Osteoblast (primary cell): ENCODE data around the gene CXCL3. TPM values are rescaled to one million over a fixed set of nuclear protein-coding genes. Genes with fewer than 3 reads are reported as not detected.

Experiments
- DNase-seq: peaks from one replicate; pipeline ENCODE4 v3.0.0; 2011; ENCODE audit warnings: low spot score, mixed read lengths; ENCODE audit not compliant: insufficient read length; ENCODE audit errors: missing footprints
- H2AFZ ChIP-seq: 2 replicates; pipeline ENCODE4 v1.6.0; 2011; ENCODE audit warnings: mild to moderate bottlenecking, low read length
- H3K27ac ChIP-seq: 2 replicates; pipeline ENCODE4 v1.5.1; 2011; ENCODE audit warnings: mild to moderate bottlenecking, low read depth, low read length, moderate library complexity
- H3K27me3 ChIP-seq: 2 replicates; pipeline ENCODE4 v1.6.0; 2012; ENCODE audit warnings: mild to moderate bottlenecking, control low read depth, inconsistent platforms, low read length, moderate library complexity; ENCODE audit not compliant: insufficient read depth
- H3K36me3 ChIP-seq: 2 replicates; pipeline ENCODE4 v1.5.1; 2011; ENCODE audit warnings: mild to moderate bottlenecking, low read length, control low read depth, moderate library complexity; ENCODE audit not compliant: insufficient read depth
- H3K4me1 ChIP-seq: 2 replicates; pipeline ENCODE4 v1.5.1; 2011; ENCODE audit warnings: mild to moderate bottlenecking, low read length, control low read depth, moderate library complexity; ENCODE audit not compliant: insufficient read depth
- H3K4me2 ChIP-seq: 2 replicates; pipeline ENCODE4 v1.6.0; 2011; ENCODE audit warnings: mild to moderate bottlenecking, low read length; ENCODE audit not compliant: insufficient read depth
- H3K4me3 ChIP-seq: fragments of 200-600 bp; sonication (generic); 3 replicates; pipeline ENCODE4 v1.5.1; 2012; ENCODE audit warnings: mild to moderate bottlenecking, low read length, inconsistent platforms; ENCODE audit not compliant: insufficient read depth
- H3K79me2 ChIP-seq: 2 replicates; pipeline ENCODE4 v1.6.0; 2012; ENCODE audit warnings: mild to moderate bottlenecking, low read length, control low read depth, inconsistent platforms; ENCODE audit not compliant: insufficient read depth
- H3K9me3 ChIP-seq: 2 replicates; pipeline ENCODE4 v1.5.1; 2011; ENCODE audit warnings: low read depth, low read length, control low read depth
- H4K20me1 ChIP-seq: 2 replicates; pipeline ENCODE4 v1.6.0; 2012; ENCODE audit warnings: mild to moderate bottlenecking, low read length, control low read depth; ENCODE audit not compliant: insufficient read depth
- total RNA-seq: library from RNA; depleted of rRNA; stranded (reverse); fragments of >200 nt; gene quantifications from 2 replicates; pipeline ENCODE4 v1.2.3, GENCODE V29; 2012
- TF ChIP-seq, protein P1 (sequence below): IDR thresholded peaks from 2 replicates; pipeline ENCODE4 v1.5.1; 2011; ENCODE audit warnings: mild to moderate bottlenecking, low read depth, low read length, moderate library complexity; ENCODE audit errors: extremely low read depth

Gene CXCL3
- total RNA-seq, 1 donor, result 0.36 TPM

DNA sequence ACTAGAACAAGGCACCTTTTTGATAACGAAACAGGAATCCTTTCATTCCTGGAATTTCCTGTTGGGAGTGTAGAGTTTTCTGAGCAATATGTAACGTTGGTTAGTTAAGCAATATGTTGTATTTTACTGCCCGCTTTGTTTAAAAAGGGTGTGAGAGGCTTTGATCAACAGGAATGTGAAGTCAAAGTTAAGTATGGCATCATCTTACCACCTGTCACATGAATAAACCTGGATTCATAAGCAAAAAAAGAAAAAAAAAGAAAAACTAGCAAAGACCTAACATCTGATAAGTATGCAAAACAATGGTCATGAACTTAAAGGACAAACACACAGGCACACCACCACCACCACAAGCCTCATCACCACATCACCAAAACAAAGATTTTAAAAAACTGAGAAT, 33.0 kb downstream of the CXCL3 start:
- TF ChIP-seq, protein P1, sequence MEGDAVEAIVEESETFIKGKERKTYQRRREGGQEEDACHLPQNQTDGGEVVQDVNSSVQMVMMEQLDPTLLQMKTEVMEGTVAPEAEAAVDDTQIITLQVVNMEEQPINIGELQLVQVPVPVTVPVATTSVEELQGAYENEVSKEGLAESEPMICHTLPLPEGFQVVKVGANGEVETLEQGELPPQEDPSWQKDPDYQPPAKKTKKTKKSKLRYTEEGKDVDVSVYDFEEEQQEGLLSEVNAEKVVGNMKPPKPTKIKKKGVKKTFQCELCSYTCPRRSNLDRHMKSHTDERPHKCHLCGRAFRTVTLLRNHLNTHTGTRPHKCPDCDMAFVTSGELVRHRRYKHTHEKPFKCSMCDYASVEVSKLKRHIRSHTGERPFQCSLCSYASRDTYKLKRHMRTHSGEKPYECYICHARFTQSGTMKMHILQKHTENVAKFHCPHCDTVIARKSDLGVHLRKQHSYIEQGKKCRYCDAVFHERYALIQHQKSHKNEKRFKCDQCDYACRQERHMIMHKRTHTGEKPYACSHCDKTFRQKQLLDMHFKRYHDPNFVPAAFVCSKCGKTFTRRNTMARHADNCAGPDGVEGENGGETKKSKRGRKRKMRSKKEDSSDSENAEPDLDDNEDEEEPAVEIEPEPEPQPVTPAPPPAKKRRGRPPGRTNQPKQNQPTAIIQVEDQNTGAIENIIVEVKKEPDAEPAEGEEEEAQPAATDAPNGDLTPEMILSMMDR, result no peak
- no peaks in the 10 kb centered on the region for H3K36me3 ChIP-seq

DNA sequence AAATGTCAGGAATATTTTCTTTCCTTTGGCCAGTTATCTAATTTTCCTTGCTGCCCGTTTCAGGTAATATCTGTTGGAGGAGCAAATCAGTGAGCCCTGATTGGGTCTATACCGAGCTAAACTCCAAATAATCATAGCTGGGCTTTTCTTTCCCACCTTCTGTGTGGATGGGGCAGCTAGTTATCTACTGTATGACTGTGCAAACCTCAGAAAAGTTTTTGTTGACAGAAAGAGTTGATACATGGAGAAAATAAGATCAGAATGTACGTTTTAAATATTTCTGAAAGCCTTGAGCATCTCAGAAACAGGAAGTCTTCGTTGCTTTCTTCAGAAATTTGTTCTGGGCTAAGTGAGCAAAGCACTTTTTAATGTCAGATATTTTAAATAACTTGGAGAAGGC, 33.8 kb downstream of the CXCL3 start:
- DNase-seq, result no peak
- no peaks in the 10 kb centered on the region for H3K27me3 ChIP-seq
- TF ChIP-seq, protein P1, result no peak
- no peak overlapping the region for H3K27ac ChIP-seq
- H3K4me2 ChIP-seq, result no peak overlapping the region
- H3K4me3 ChIP-seq, result no peak overlapping the region
- H3K36me3 ChIP-seq, result no peaks in the 10 kb centered on the region
- no peak overlapping the region for H2AFZ ChIP-seq
- no peaks in the 10 kb centered on the region for H4K20me1 ChIP-seq
- peaks cover 12% of the 10 kb centered on the region for H3K4me1 ChIP-seq
- H3K9me3 ChIP-seq, result no peaks in the 10 kb centered on the region
- no peaks in the 10 kb centered on the region for H3K79me2 ChIP-seq

More for the DNA sequence above, 33.0 kb downstream of the CXCL3 start:
- no peaks in the 10 kb centered on the region for H4K20me1 ChIP-seq
- no peak overlapping the region for H3K27ac ChIP-seq
- H3K4me2 ChIP-seq, result no peak overlapping the region
- no peaks in the 10 kb centered on the region for H3K9me3 ChIP-seq
- no peak for DNase-seq
- H3K27me3 ChIP-seq, result no peaks in the 10 kb centered on the region
- H3K4me1 ChIP-seq, result peaks cover 12% of the 10 kb centered on the region
- no peaks in the 10 kb centered on the region for H3K79me2 ChIP-seq
- no peak overlapping the region for H2AFZ ChIP-seq
- H3K4me3 ChIP-seq, result no peak overlapping the region

DNA sequence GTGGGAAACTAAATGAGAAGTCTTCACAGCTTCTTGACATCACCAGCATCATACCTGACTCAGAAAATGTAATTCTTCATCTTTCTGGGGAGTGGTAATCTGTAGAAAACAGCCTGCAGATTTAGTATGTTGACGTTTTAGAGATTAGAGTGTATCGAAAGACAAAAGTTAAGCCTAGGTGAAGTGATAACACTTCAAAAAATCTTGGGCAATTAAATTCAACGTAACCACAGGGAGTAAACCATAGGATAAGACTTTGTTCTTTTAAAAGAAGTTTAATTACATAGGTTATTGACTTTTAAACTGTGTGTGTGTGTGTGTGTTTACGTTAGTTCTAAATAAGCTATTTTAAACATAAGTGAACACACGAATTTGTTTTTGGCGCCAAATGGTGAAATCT, 38.2 kb downstream of the CXCL3 start:
- H3K36me3 ChIP-seq, result no peaks in the 10 kb centered on the region
- DNase-seq, result no peak
- no peak overlapping the region for H3K4me3 ChIP-seq
- no peak overlapping the region for H3K4me2 ChIP-seq
- H3K27me3 ChIP-seq, result peaks cover 3% of the 10 kb centered on the region
- TF ChIP-seq, protein P1, result no peak
- no peak overlapping the region for H2AFZ ChIP-seq
- H3K9me3 ChIP-seq, result no peaks in the 10 kb centered on the region
- H3K27ac ChIP-seq, result no peak overlapping the region
- no peaks in the 10 kb centered on the region for H4K20me1 ChIP-seq
- no peaks in the 10 kb centered on the region for H3K79me2 ChIP-seq
- H3K4me1 ChIP-seq, result no peaks in the 10 kb centered on the region

DNA sequence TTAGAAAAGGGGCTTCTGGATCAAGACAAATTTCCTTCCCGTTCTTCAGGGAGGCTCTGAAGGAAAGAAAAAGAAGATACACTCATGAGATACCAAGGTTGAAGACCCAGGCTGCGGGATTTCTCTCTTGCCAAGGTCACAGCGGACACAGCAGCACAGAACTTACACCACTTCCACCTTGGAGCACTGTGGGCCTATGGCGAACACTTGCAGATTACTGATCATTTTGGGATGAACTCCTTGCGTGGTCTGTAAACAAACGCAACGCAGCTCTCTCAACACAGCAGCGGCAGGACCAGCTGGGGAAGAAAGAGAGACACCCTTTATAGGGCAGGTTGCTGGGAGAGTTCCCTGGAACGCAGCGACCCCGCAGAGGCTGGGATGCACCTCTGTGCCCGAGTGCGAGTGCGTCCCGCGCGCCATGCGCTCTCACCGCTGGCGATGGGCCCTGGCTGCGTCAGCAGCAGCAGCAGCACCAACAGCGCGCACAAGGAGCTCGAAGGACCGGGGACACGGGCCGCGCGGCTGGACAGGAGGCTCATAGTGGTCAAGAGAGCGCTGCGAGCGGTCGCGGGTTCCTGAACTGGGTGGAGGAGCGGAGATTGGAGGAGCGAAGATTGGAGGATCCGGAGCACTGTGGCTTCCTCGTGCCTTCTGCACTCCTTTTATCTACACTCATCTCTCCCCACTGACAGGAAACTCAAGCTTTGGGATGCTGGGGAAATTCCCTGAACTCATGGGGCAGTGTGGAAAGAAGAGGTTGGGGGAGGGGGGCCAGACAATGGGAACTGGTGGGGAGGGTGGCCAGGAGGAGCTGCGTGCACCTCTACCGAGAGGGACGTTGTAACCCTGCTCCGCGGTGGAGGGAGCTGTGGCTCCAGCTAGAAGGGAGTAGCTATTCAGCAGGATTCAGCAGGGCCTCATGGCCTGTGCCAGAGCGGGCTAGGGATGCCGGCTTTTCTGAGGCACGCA, 40.2 kb downstream of the CXCL3 start, which contains the start of gene CXCL5:
Gene CXCL5, minus strand, starts transcription at position 638 of the 972 bp plus-strand sequence. Its CDS starts 96 bp downstream, at position 542.
- DNase-seq, result peak; percentile 59
- Histone ChIP-seq H2AFZ (peak within 1 kb of the TSS; percentile 72), H3K9me3 (no peaks in the 10 kb centered on the region), H3K79me2 (no peaks in the 10 kb centered on the region), H3K27me3 (peaks cover 3% of the 10 kb centered on the region), H3K36me3 (no peaks in the 10 kb centered on the region), H3K27ac (no peak within 1 kb of the TSS), H3K4me2 (peak within 1 kb of the TSS; percentile 70), H3K4me1 (no peaks in the 10 kb centered on the region), H4K20me1 (no peaks in the 10 kb centered on the region), H3K4me3 (peak within 1 kb of the TSS; percentile 49)
- TF ChIP-seq, protein P1, result no peak
